ENCODE results near the gene ACSF3. TPM values are rescaled to one million over a fixed set of nuclear protein-coding genes. Genes with fewer than 3 reads are reported as not detected.

ACSF3 gene
- total RNA-seq, 1 experiment from 2014 or later, result 34.0 TPM

GRCh38 chr16:89087922-89088497 is 5.6 kb upstream of the ACSF3 start:
- Histone ChIP-seq H3K79me2 (ENCODE audit: low read depth) (no peaks in the 10 kb centered on the region), H3K9me2 (ENCODE audit: insufficient read depth) (no peaks in the 10 kb centered on the region; the same call in 1 of the 2 replicates)

DNA sequence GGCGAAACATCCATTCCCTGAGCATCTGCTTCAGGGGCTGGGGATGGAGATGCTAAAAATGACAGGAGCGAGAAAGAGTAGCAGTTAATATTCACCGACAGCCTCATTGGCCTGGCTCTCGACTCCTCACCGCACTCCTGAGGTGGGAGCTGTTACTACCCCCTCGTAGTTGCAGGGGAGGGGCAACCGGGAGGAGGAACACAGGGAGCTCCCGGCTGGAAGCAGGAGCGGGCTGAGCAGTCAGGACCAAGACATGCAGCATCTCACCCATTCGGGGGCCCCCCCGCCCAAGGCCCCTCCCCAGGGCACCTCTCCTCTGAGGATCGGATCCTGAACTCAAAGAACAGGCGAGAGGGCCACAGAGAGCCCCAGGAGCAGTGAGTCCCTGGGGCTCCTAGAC is 4.5 kb upstream of the ACSF3 start:
- no peaks in the 10 kb centered on the region for H3K9me3 ChIP-seq (ENCODE audit: insufficient read depth, low read depth)
- H3K79me2 ChIP-seq (ENCODE audit: low read depth), result peaks cover 1% of the 10 kb centered on the region; the same call in 1 of the 2 replicates
- BruUV-seq (replicated peaks), result no TSS peak
- H2AFZ ChIP-seq, result no peak overlapping the region
- ChIA-PET POLR2A (ENCODE audit: unreplicated experiment) (no interaction called here), CTCF (interaction anchor here (0.7 kb wide), 1 partner anchor 46 kb away, joined by 5 read pairs; no protein-coding TSS in a partner anchor)
- no peaks in the 10 kb centered on the region; the same call in 1 of the 2 replicates for H3K9me2 ChIP-seq (ENCODE audit: insufficient read depth)
- H3K27me3 ChIP-seq (ENCODE audit: insufficient read depth, low read depth), result peaks cover 89% of the 10 kb centered on the region
- no peak for DNase-seq
- no peak overlapping the region for H3K4me2 ChIP-seq
- TF ChIP-seq EZH2 (IDR thresholded peaks at IDR 0.05; ENCODE audit: low read depth), result no peak
- TF ChIP-seq, protein P1, sequence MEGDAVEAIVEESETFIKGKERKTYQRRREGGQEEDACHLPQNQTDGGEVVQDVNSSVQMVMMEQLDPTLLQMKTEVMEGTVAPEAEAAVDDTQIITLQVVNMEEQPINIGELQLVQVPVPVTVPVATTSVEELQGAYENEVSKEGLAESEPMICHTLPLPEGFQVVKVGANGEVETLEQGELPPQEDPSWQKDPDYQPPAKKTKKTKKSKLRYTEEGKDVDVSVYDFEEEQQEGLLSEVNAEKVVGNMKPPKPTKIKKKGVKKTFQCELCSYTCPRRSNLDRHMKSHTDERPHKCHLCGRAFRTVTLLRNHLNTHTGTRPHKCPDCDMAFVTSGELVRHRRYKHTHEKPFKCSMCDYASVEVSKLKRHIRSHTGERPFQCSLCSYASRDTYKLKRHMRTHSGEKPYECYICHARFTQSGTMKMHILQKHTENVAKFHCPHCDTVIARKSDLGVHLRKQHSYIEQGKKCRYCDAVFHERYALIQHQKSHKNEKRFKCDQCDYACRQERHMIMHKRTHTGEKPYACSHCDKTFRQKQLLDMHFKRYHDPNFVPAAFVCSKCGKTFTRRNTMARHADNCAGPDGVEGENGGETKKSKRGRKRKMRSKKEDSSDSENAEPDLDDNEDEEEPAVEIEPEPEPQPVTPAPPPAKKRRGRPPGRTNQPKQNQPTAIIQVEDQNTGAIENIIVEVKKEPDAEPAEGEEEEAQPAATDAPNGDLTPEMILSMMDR (conservative IDR thresholded peaks at IDR 0.05), result no peak
- H3K27ac ChIP-seq, result no peak overlapping the region
- intact Hi-C loops (cut with micrococcal nuclease; ENCODE audit: unreplicated experiment), result no loop called here
- H3F3A ChIP-seq (ENCODE audit: insufficient read depth, low read depth), result no peaks in the 10 kb centered on the region
- no peak overlapping the region for H3K4me3 ChIP-seq
- H3K4me1 ChIP-seq (replicated peaks; ENCODE audit: insufficient read depth), result no peaks in the 10 kb centered on the region
- H4K20me1 ChIP-seq (ENCODE audit: insufficient read depth), result no peaks in the 10 kb centered on the region
- H3K36me3 ChIP-seq (ENCODE audit: low read depth), result no peaks in the 10 kb centered on the region

More at GRCh38 chr16:89087922-89088497, 5.6 kb upstream of the ACSF3 start:
- Histone ChIP-seq H3K9me3 (ENCODE audit: insufficient read depth, low read depth) (no peaks in the 10 kb centered on the region), H3K4me1 (replicated peaks; ENCODE audit: insufficient read depth) (no peaks in the 10 kb centered on the region), H3K4me3 (no peak overlapping the region), H3K27ac (no peak overlapping the region), H3K27me3 (ENCODE audit: insufficient read depth, low read depth) (peaks cover 88% of the 10 kb centered on the region), H3F3A (ENCODE audit: insufficient read depth, low read depth) (no peaks in the 10 kb centered on the region), H2AFZ (no peak overlapping the region), H3K4me2 (no peak overlapping the region), H4K20me1 (ENCODE audit: insufficient read depth) (no peaks in the 10 kb centered on the region), H3K36me3 (ENCODE audit: low read depth) (no peaks in the 10 kb centered on the region)
- intact Hi-C loops (cut with micrococcal nuclease; ENCODE audit: unreplicated experiment), result no loop called here
- BruUV-seq (replicated peaks), result no TSS peak
- TF ChIP-seq EZH2 (IDR thresholded peaks at IDR 0.05; ENCODE audit: low read depth), result no peak
- TF ChIP-seq, protein P1 (conservative IDR thresholded peaks at IDR 0.05), result no peak
- ChIA-PET CTCF (no interaction called here), POLR2A (ENCODE audit: unreplicated experiment) (no interaction called here)
- DNase-seq, result no peak

DNA sequence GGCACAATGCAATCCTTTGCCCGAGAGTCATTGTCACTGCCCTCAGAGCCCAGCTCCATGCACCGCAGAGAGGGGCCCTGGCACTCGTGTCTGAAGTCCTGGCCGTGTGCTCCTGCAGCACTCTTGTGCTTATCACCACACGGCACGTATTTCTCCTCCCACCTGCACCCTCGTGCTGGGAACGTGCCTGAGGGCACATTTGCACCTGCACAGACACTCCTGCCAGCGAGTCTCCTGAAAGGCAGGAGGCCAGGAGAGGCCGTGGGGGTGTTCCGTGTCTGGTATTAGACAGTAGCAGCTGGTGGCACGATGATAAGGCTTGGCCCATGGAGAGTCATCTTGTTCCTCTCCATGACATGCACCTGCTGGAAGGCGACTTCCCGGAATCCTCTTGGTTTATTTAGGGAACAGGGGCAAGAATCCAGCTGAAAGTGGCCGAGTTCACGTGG is 3.4 kb upstream of the ACSF3 start:
- Histone ChIP-seq H2AFZ (no peak overlapping the region), H4K20me1 (ENCODE audit: insufficient read depth) (no peaks in the 10 kb centered on the region), H3K9me3 (ENCODE audit: insufficient read depth, low read depth) (no peaks in the 10 kb centered on the region), H3K9me2 (ENCODE audit: insufficient read depth) (no peaks in the 10 kb centered on the region; the same call in 1 of the 2 replicates), H3K36me3 (ENCODE audit: low read depth) (no peaks in the 10 kb centered on the region), H3K27ac (no peak overlapping the region), H3K4me2 (no peak overlapping the region), H3F3A (ENCODE audit: insufficient read depth, low read depth) (no peaks in the 10 kb centered on the region), H3K4me3 (no peak overlapping the region), H3K4me1 (replicated peaks; ENCODE audit: insufficient read depth) (peaks cover 8% of the 10 kb centered on the region), H3K79me2 (ENCODE audit: low read depth) (peaks cover 12% of the 10 kb centered on the region), H3K27me3 (ENCODE audit: insufficient read depth, low read depth) (peaks cover 79% of the 10 kb centered on the region)
- intact Hi-C loops (cut with micrococcal nuclease; ENCODE audit: unreplicated experiment), result no loop called here
- TF ChIP-seq, protein P1 (conservative IDR thresholded peaks at IDR 0.05), result no peak
- TF ChIP-seq EZH2 (IDR thresholded peaks at IDR 0.05; ENCODE audit: low read depth), result no peak
- DNase-seq, result no peak
- POLR2A ChIA-PET (ENCODE audit: unreplicated experiment), result no interaction called here
- BruUV-seq (replicated peaks), result no TSS peak
- CTCF ChIA-PET, result no interaction called here

All from PC-9 (cell line).